Vagina (tissue), 2 donors: ENCODE results near the gene POPDC2. TPM values are rescaled to one million over a fixed set of nuclear protein-coding genes. Genes with fewer than 3 reads are reported as not detected.

Experiments used
- DNase-seq, 2 donors: peaks; one replicate each; pipeline ENCODE4 v3.0.0-alpha.2; 2017; ENCODE audit errors: extremely low spot score in 2 of 2
- H3K27ac ChIP-seq: fragments of 200-600 bp; sonication (generic); one replicate; pipeline ENCODE4 v1.5.1; 2019
- H3K27me3 ChIP-seq: fragments of 200-600 bp; sonication (generic); one replicate; pipeline ENCODE4 v1.5.1; 2019
- H3K36me3 ChIP-seq, 2 donors: fragments of 200-600 bp; sonication (generic); one replicate each; pipeline ENCODE4 v1.5.1; 2017 to 2019
- H3K4me1 ChIP-seq: fragments of 200-600 bp; sonication (generic); one replicate; pipeline ENCODE4 v1.5.1; 2019
- H3K4me3 ChIP-seq, 2 donors: fragments of 200-600 bp; sonication (generic); 1 replicate in 1 of 2; 2 replicates in 1 of 2; pipeline ENCODE4 v1.5.1; 2016 to 2019
- H3K9me3 ChIP-seq: fragments of 200-600 bp; sonication (generic); one replicate; pipeline ENCODE4 v1.5.1; 2019
- POLR2A ChIP-seq, 2 donors: fragments of 450-650 bp; IDR thresholded peaks; one replicate each; pipeline ENCODE4 v1.6.1; 2017; ENCODE audit warnings: antibody characterized with exemption in 2 of 2, mild to moderate bottlenecking in 2 of 2, moderate library complexity in 2 of 2
- POLR2AphosphoS5 ChIP-seq, 2 donors: sonication (generic); formaldehyde crosslinking; IDR thresholded peaks; one replicate each; pipeline ENCODE4 v1.9.0; 2017; ENCODE audit warnings: antibody characterized with exemption in 2 of 2, mild to moderate bottlenecking in 2 of 2, low read depth in 1 of 2; ENCODE audit not compliant: insufficient read depth in 1 of 2
- intact Hi-C: fragments of 100-400 bp; cut with DNase I; formaldehyde crosslinking; loops from one replicate; pipeline ENCODE4 v1.15.1; 2023
- total RNA-seq: library from RNA; depleted of rRNA; stranded (reverse); fragments of >200 nt; gene quantifications from one replicate; pipeline ENCODE4 v1.2.3, GENCODE V29; 2016
- TF ChIP-seq, protein P1 (sequence below), 3 experiments: fragments of 450-650 bp in 2 of 3; fragments of 200-600 bp in 1 of 3; sonication (generic) in 1 of 3; IDR thresholded peaks; one replicate each; pipeline ENCODE4 v1.5.1; 2017 to 2019; ENCODE audit warnings: antibody characterized with exemption in 3 of 3, mild to moderate bottlenecking in 2 of 3, moderate library complexity in 2 of 3

Gene POPDC2
- total RNA-seq, 1 donor from 2014 or later, result 3.4 TPM

DNA sequence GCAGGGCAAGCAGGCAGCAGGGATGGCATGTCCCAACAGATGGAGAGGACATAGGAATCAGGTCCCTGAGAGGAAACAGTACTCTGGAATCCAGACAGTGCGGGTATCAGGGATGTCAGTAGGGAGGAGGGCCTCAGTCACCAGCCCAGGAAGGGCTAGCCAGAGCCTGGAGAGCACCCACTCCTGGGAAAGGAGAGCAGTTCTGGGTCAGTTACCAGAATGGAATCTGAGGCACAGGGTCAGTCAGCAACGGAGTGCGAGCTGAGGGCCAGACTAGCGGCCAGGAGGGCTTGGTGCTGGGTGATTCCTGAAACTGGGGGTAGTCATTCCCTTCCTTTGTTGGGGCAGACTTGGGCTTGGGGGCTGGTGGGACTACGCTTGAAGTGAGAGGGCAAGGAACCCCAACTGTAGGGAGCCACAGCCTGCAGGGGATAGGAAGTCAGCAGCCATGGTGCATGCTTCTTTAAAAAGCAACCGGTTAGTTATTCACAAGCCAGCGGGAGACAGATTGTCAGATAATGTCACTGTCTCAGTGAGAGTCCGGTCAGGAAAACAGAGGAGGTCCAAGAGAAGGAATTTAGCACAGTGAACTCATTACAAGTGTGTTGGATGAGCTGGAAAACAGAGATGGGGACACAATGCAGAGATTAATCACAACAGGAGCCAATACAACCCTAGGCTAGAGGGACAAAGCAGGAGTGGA, 34.8 kb downstream of the POPDC2 start:
- intact Hi-C loops, result no loop called here
- Histone ChIP-seq H3K4me1 (peaks cover 9% of the 10 kb centered on the region), H3K9me3 (no peaks in the 10 kb centered on the region), H3K27me3 (no peaks in the 10 kb centered on the region), H3K36me3 (no peaks in the 10 kb centered on the region), H3K4me3 (no peak overlapping the region), H3K27ac (no peak overlapping the region)
- TF ChIP-seq POLR2A (IDR thresholded peaks at IDR 0.05) (no peak), POLR2AphosphoS5 (IDR thresholded peaks at IDR 0.05; ENCODE audit: insufficient read depth in 1 of 2, low read depth in 1 of 2) (no peak)
- TF ChIP-seq, protein P1, sequence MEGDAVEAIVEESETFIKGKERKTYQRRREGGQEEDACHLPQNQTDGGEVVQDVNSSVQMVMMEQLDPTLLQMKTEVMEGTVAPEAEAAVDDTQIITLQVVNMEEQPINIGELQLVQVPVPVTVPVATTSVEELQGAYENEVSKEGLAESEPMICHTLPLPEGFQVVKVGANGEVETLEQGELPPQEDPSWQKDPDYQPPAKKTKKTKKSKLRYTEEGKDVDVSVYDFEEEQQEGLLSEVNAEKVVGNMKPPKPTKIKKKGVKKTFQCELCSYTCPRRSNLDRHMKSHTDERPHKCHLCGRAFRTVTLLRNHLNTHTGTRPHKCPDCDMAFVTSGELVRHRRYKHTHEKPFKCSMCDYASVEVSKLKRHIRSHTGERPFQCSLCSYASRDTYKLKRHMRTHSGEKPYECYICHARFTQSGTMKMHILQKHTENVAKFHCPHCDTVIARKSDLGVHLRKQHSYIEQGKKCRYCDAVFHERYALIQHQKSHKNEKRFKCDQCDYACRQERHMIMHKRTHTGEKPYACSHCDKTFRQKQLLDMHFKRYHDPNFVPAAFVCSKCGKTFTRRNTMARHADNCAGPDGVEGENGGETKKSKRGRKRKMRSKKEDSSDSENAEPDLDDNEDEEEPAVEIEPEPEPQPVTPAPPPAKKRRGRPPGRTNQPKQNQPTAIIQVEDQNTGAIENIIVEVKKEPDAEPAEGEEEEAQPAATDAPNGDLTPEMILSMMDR (IDR thresholded peaks at IDR 0.05), result no peak
- no peak for DNase-seq

DNA sequence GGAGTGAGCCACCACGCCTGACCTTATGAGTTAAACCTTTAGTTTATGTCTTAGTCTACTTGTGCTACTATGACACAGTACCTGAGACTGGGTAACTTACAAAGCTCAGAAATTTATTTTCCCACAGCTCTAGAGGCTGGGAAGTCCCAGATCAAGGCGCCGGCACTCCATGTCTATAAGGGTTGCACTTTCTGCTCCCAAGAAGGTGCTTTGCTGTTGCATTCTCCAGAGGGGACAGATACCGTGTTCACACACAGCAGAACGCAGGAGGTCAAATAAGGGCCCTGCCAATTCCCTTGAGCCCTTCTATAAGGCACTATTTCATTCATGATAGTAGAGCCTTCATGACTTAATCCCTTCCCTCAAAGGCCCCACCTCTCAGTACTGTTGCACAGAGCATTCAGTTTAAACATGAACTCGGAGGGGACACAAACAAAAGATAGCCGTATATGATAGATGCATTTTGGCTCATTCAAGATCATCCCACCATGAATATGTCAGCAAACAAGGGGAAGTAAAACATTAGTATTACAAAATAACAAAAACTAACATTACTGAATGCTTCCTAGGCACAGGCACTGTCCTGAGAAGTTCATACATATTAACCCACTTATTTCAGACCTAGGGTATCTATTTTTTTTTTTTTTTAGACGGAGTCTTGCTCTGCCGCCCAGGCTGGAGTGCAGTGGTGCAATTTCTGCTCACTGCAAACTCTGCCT, 36.2 kb downstream of the POPDC2 start:
- H3K27me3 ChIP-seq, result no peaks in the 10 kb centered on the region
- no peak overlapping the region for H3K27ac ChIP-seq

DNA sequence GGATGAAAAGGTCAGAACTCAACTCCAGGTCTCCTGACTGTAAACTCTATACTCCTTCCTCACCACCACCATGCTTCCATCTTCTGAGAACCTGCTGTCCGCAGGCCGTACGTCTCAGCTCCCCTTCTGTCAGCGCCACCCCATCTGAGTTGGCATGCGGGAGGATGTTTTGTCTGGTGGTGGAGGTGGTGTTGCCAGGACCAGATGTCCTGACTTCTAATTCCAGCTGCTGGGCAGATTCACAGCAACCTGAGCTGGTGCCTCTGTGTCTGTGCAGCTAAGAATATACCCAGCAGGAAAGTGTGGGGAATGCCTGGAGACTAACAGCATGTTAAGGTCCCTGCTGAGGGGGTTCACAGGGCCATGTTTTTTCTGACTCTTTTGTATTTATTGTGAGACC, 39.5 kb downstream of the POPDC2 start:
- TF ChIP-seq POLR2AphosphoS5 (IDR thresholded peaks at IDR 0.05; ENCODE audit: insufficient read depth in 1 of 2, low read depth in 1 of 2) (no peak), POLR2A (IDR thresholded peaks at IDR 0.05) (no peak)
- TF ChIP-seq, protein P1 (IDR thresholded peaks at IDR 0.05), result no peak
- no peaks in the 10 kb centered on the region for H3K36me3 ChIP-seq

More for the DNA sequence above, 36.2 kb downstream of the POPDC2 start:
- Histone ChIP-seq H3K9me3 (no peaks in the 10 kb centered on the region), H3K36me3 (no peaks in the 10 kb centered on the region), H3K4me3 (no peak overlapping the region), H3K4me1 (no peaks in the 10 kb centered on the region)
- intact Hi-C loops, result no loop called here
- TF ChIP-seq, protein P1 (IDR thresholded peaks at IDR 0.05), result no peak
- TF ChIP-seq POLR2AphosphoS5 (IDR thresholded peaks at IDR 0.05; ENCODE audit: insufficient read depth in 1 of 2, low read depth in 1 of 2) (no peak), POLR2A (IDR thresholded peaks at IDR 0.05) (no peak)
- DNase-seq, result no peak

DNA sequence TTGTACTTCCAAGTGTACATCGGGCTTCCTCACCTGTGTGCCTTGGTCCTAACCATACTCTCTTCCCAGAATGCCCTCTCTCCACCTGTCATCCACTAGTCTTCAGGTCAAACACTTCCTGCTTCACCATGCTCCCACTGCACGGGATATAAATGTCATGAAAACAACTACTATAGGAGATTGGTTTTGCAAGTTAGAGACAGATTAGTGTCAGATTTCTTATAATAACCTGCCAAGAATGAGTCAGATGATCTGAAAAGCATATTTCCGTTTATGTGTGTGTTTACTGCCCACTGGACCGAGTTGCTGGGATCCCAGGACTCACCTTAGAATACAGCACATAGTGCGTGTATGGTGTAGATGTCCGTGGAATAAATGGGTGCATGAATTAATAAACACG, 41.3 kb downstream of the POPDC2 start:
- H3K27ac ChIP-seq, result no peak overlapping the region
- no peaks in the 10 kb centered on the region for H3K4me1 ChIP-seq
- H3K9me3 ChIP-seq, result no peaks in the 10 kb centered on the region
- no peak overlapping the region for H3K4me3 ChIP-seq
- no peaks in the 10 kb centered on the region for H3K36me3 ChIP-seq
- DNase-seq, result no peak
- TF ChIP-seq, protein P1 (IDR thresholded peaks at IDR 0.05), result no peak
- no peak for TF ChIP-seq POLR2A (IDR thresholded peaks at IDR 0.05)
- TF ChIP-seq POLR2AphosphoS5 (IDR thresholded peaks at IDR 0.05; ENCODE audit: insufficient read depth in 1 of 2, low read depth in 1 of 2), result no peak
- intact Hi-C loops, result no loop called here
- no peaks in the 10 kb centered on the region for H3K27me3 ChIP-seq

More for the DNA sequence above, 39.5 kb downstream of the POPDC2 start:
- Histone ChIP-seq H3K27me3 (no peaks in the 10 kb centered on the region), H3K4me1 (no peaks in the 10 kb centered on the region), H3K9me3 (no peaks in the 10 kb centered on the region), H3K27ac (no peak overlapping the region), H3K4me3 (no peak overlapping the region)
- DNase-seq, result no peak
- intact Hi-C loops, result no loop called here

DNA sequence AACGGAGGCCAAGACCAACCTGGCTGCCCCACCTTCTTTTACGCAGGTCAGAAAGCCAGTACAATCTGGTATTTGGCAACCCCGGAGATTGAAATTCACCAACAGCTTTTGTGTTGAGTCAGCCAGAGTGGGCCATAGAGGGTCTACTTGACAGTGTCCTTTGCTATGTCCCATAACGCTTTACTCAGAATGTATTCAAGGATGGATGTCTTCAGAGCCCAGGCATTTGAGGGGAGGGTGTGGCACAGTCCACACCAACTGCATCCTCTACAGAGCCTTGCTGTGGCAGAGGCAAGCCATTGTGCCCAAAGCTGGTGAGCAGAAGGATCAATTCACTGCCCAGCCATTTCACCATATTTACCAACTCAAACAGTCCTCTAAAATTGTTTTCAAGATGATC, 44.3 kb downstream of the POPDC2 start:
- intact Hi-C loops, result no loop called here
- Histone ChIP-seq H3K27ac (no peak overlapping the region), H3K4me3 (no peak overlapping the region), H3K9me3 (no peaks in the 10 kb centered on the region), H3K27me3 (no peaks in the 10 kb centered on the region), H3K4me1 (no peaks in the 10 kb centered on the region), H3K36me3 (no peaks in the 10 kb centered on the region)
- no peak for TF ChIP-seq POLR2A (IDR thresholded peaks at IDR 0.05)
- TF ChIP-seq, protein P1 (IDR thresholded peaks at IDR 0.05), result no peak
- no peak for TF ChIP-seq POLR2AphosphoS5 (IDR thresholded peaks at IDR 0.05; ENCODE audit: insufficient read depth in 1 of 2, low read depth in 1 of 2)
- DNase-seq, result no peak
